HepG2 (cell line): ENCODE results near the gene MDP1. TPM values are rescaled to one million over a fixed set of nuclear protein-coding genes. Genes with fewer than 3 reads are reported as not detected.
A peak's percentile ranks its signal among the peaks of the same experiment; 100 is the strongest.

Experiments used
- ATAC-seq: fragments of 200-7000 bp; cut with Tn5 transposase; 3 replicates; pipeline ENCODE4 v1.9.1; 2020; ENCODE audit warnings: mild to moderate bottlenecking, moderate library complexity
- BruUV-seq: library from RNA; stranded (reverse); fragments of 400-500 nt; replicated peaks from 2 replicates; lab custom pipeline; 2021; lab: Mats Ljungman, UMichigan
- CTCF ChIA-PET: fragments of 300-600 bp; formaldehyde crosslinking; extraction: SDS; loops from one replicate; lab custom pipeline; 2021; ENCODE audit warnings: low total read pairs, inconsistent platforms, low intra/inter-chr PET ratio; lab: Yijun Ruan, JAX
- POLR2A ChIA-PET: fragments of 350-600 bp; sonication (Branson Sonifier 250); formaldehyde crosslinking; loops from one replicate; lab custom pipeline; 2020; ENCODE audit warnings: antibody characterized with exemption, inconsistent platforms; lab: Yijun Ruan, JAX
- DNase-seq: peaks from one replicate; pipeline ENCODE4 v3.0.0-alpha.2; 2015; ENCODE audit warnings: low spot score
- FAIRE-seq: peaks from 3 replicates; lab custom pipeline; 2011; peaks lifted over from hg19 to GRCh38; lab: Jason Lieb, UNC
- H2AFZ ChIP-seq: one replicate; pipeline ENCODE4 v1.6.1; 2011; ENCODE audit warnings: low read length, inconsistent platforms
- H3K27ac ChIP-seq: fragments of 300-600 bp; 3 replicates; pipeline ENCODE4 v1.8.0; 2011; ENCODE audit warnings: mixed run types, mild to moderate bottlenecking, mixed read lengths, low read length, inconsistent platforms; ENCODE audit not compliant: insufficient read depth; ENCODE audit errors: extremely low read length
- H3K27me3 ChIP-seq, 2 experiments: fragments of 200-600 bp in 1 of 2; 2 replicates in 1 of 2; 3 replicates in 1 of 2; pipeline versions ENCODE4 v1.6.0 to v1.8.0; 2011; ENCODE audit warnings: low read length in 2 of 2, mild to moderate bottlenecking in 2 of 2, moderate library complexity in 2 of 2, inconsistent platforms in 1 of 2; ENCODE audit not compliant: insufficient read depth in 2 of 2, control insufficient read depth in 1 of 2
- H3K36me3 ChIP-seq, 2 experiments: fragments of 200-600 bp in 1 of 2; replicated peaks in 1 of 2; 2 replicates in 1 of 2; 3 replicates in 1 of 2; pipeline versions ENCODE4 v1.5.1 to v1.8.0; 2011; ENCODE audit warnings: low read length in 2 of 2, inconsistent platforms in 1 of 2; ENCODE audit not compliant: insufficient read depth in 2 of 2, control insufficient read depth in 1 of 2
- H3K4me1 ChIP-seq: 2 replicates; pipeline ENCODE4 v1.5.1; 2012; ENCODE audit warnings: low read length, inconsistent platforms; ENCODE audit not compliant: insufficient read depth
- H3K4me2 ChIP-seq: 2 replicates; pipeline ENCODE4 v1.6.0; 2011; ENCODE audit warnings: low read depth, low read length, inconsistent platforms
- H3K4me3 ChIP-seq, 3 experiments: fragments of 200-600 bp in 1 of 3; sonication (generic), shearing (Covaris generic) in 1 of 3; replicated peaks in 1 of 3; 2 replicates each; pipeline ENCODE4 v1.5.1; 2011 to 2016; ENCODE audit warnings: low read length in 3 of 3, inconsistent platforms in 2 of 3, low read depth in 2 of 3, mild to moderate bottlenecking in 2 of 3, control low read depth in 1 of 3, mixed read lengths in 1 of 3; ENCODE audit not compliant: insufficient read depth in 1 of 3
- H3K79me2 ChIP-seq: one replicate; pipeline ENCODE4 v1.6.1; 2011; ENCODE audit warnings: low read length, inconsistent platforms; ENCODE audit not compliant: insufficient read depth
- H3K9ac ChIP-seq: 2 replicates; pipeline ENCODE4 v1.6.0; 2011; ENCODE audit warnings: mild to moderate bottlenecking, low read depth, low read length, inconsistent platforms; ENCODE audit not compliant: insufficient read depth
- H3K9me3 ChIP-seq: 2 replicates; pipeline ENCODE4 v1.5.1; 2012; ENCODE audit warnings: mild to moderate bottlenecking, low read length
- H4K20me1 ChIP-seq: 2 replicates; pipeline ENCODE4 v1.6.0; 2011; ENCODE audit warnings: inconsistent platforms, mild to moderate bottlenecking, low read length, moderate library complexity; ENCODE audit not compliant: insufficient read depth
- BRCA1 ChIP-seq: sonication (generic); formaldehyde crosslinking; IDR thresholded peaks from 2 replicates; pipeline ENCODE4 v1.4.0; 2020; ENCODE audit warnings: missing genetic modification reagents
- GABPA ChIP-seq, 2 experiments: IDR thresholded peaks; 2 replicates each; pipeline ENCODE4 v1.6.1; 2011 to 2016; ENCODE audit warnings: low read depth in 2 of 2, low read length in 1 of 2, missing biosample characterization in 1 of 2, missing genetic modification characterization in 1 of 2
- MLXIP ChIP-seq: sonication (generic); formaldehyde crosslinking; IDR thresholded peaks from 2 replicates; pipeline ENCODE4 v1.9.0; 2021; ENCODE audit warnings: missing genetic modification reagents, borderline replicate concordance
- NRL ChIP-seq: sonication (generic); formaldehyde crosslinking; IDR thresholded peaks from 2 replicates; pipeline ENCODE4 v1.5.0; 2020; ENCODE audit warnings: missing genetic modification reagents, mild to moderate bottlenecking, moderate library complexity, borderline replicate concordance
- PAX8 ChIP-seq: sonication (generic); formaldehyde crosslinking; IDR thresholded peaks from 2 replicates; pipeline ENCODE4 v1.8.0; 2022; ENCODE audit warnings: mild to moderate bottlenecking, missing genetic modification reagents, borderline replicate concordance
- REST ChIP-seq, 2 experiments: IDR thresholded peaks; 2 replicates each; pipeline ENCODE4 v1.6.1; 2011 to 2012; ENCODE audit warnings: low read length in 2 of 2, borderline replicate concordance in 1 of 2, low read depth in 1 of 2, mild to moderate bottlenecking in 1 of 2, moderate library complexity in 1 of 2
- TEAD2 ChIP-seq: sonication (generic); formaldehyde crosslinking; IDR thresholded peaks from 2 replicates; pipeline ENCODE4 v1.9.0; 2021; ENCODE audit warnings: missing genetic modification reagents
- ZFP62 ChIP-seq: sonication (generic); formaldehyde crosslinking; IDR thresholded peaks from 2 replicates; pipeline ENCODE4 v1.4.0; 2020; ENCODE audit warnings: missing genetic modification reagents
- ZNF367 ChIP-seq: sonication (generic); formaldehyde crosslinking; IDR thresholded peaks from 2 replicates; pipeline ENCODE4 v1.4.0; 2020; ENCODE audit warnings: missing genetic modification reagents, borderline replicate concordance
- ZNF589 ChIP-seq: sonication (generic); formaldehyde crosslinking; conservative IDR thresholded peaks from 2 replicates; pipeline ENCODE4 v1.8.0; 2022; ENCODE audit warnings: mild to moderate bottlenecking, moderate library complexity, missing genetic modification reagents
- ZNF879 ChIP-seq: sonication (generic); formaldehyde crosslinking; IDR thresholded peaks from 2 replicates; pipeline ENCODE4 v1.8.1; 2023; ENCODE audit warnings: missing genetic modification reagents
- WGBS: methylation state at CpG from one replicate; pipeline ENCODE4 v1.1.6; 2017; ENCODE audit warnings: low lambda C conversion rate; 5-methylcytosine and 5-hydroxymethylcytosine counted together
- in situ Hi-C: cut with HindIII; loops from 2 replicates; pipeline ENCODE4 v1.10.0; 2017; ENCODE audit warnings: low pct_unique_long_range_greater_than_20kb; ENCODE audit not compliant: extremely low pct_ligation_motif_present
- intact Hi-C: fragments of 100-400 bp; cut with micrococcal nuclease; formaldehyde crosslinking; loops from one replicate; pipeline ENCODE4 v1.10.0; 2022; ENCODE audit not compliant: unreplicated experiment
- polyA plus RNA-seq, 8 experiments: library from polyadenylated mRNA; depleted of rRNA in 3 of 8; stranded (reverse) in 7 of 8; unstranded in 1 of 8; fragments of >200 nt; fragmentation: Illumina TruSeq in 4 of 8; extraction: Trizol in 4 of 8; gene quantifications; 2 replicates each; pipeline versions ENCODE4 v1.2.1 to v1.2.3, GENCODE V29; 2011 to 2016; ENCODE audit warnings: low read depth in 4 of 8, missing spikeins in 1 of 8, mixed read lengths in 1 of 8; ENCODE audit not compliant: insufficient read depth in 1 of 8
- total RNA-seq, 5 experiments: library from RNA; depleted of rRNA; stranded (reverse); fragments of >200 nt; fragmentation: Illumina TruSeq; extraction: Trizol; gene quantifications; 2 replicates each; pipeline ENCODE4 v1.2.3, GENCODE V29; 2016; ENCODE audit warnings: low read depth in 1 of 5
- TF ChIP-seq, protein P1 (sequence below): sonication (generic); formaldehyde crosslinking; IDR thresholded peaks from 2 replicates; pipeline ENCODE4 v1.8.0; 2022; ENCODE audit warnings: missing genetic modification reagents, mild to moderate bottlenecking, moderate library complexity, borderline replicate concordance
- TF ChIP-seq, protein P2 (sequence below): sonication (generic); formaldehyde crosslinking; IDR thresholded peaks from 2 replicates; pipeline ENCODE4 v1.5.0; 2020; ENCODE audit warnings: missing genetic modification reagents, mild to moderate bottlenecking, borderline replicate concordance

MDP1 gene
- total and polyA plus RNA-seq, 2 of the 13 experiments (the other 11 are each of a cell fraction or from before 2014, with no cell fraction given): 44.1 to 48.7 TPM

GRCh38 chr14:24251880-24252288 lies 36.0 kb upstream of the MDP1 start:
- Histone ChIP-seq H3K4me2 (peak overlapping the region; percentile 59), H3K27me3 (no peaks in the 10 kb centered on the region), H3K9me3 (no peaks in the 10 kb centered on the region), H4K20me1 (no peaks in the 10 kb centered on the region), H3K9ac (peak overlapping the region; percentile 61), H3K36me3 (peaks cover 0 to 1% of the 10 kb centered on the region in 2 experiments; a peak in 1 of 5 replicates), H3K79me2 (no peaks in the 10 kb centered on the region), H3K4me1 (peaks cover 35% of the 10 kb centered on the region), H3K4me3 (no peak overlapping the region), H3K27ac (peak overlapping the region; percentile 59), H2AFZ (no peak overlapping the region)
- BruUV-seq: no TSS peak
- ATAC-seq: peak; percentile 32
- intact Hi-C loops: loop anchor here (1.0 kb wide), 1 partner anchor 19 kb away; the partner anchor contains the start of gene RABGGTA
- in situ Hi-C loops: no loop called here
- ChIA-PET POLR2A (interaction anchor here (0.6 to 13.2 kb wide), 30 partner anchors 9 to 931 kb away, joined by 3 to 254 read pairs (median 5); partner anchors contain the start of genes CBLN3, CHMP4A, CIDEB and DCAF11), CTCF (interaction anchor here (1.6 kb wide), 1 partner anchor 9 kb away, joined by 5 read pairs; the partner anchor contains the start of gene TINF2)
- WGBS: 100% methylated on average over 1 of the region's 1 CpG
- no peak for FAIRE-seq
- no peak for DNase-seq
- TF ChIP-seq ZFP62 (CRISPR knock-in tag): no peak
- no peak for TF ChIP-seq TEAD2 (CRISPR knock-in tag)
- TF ChIP-seq ZNF367: no peak
- TF ChIP-seq, protein P1, sequence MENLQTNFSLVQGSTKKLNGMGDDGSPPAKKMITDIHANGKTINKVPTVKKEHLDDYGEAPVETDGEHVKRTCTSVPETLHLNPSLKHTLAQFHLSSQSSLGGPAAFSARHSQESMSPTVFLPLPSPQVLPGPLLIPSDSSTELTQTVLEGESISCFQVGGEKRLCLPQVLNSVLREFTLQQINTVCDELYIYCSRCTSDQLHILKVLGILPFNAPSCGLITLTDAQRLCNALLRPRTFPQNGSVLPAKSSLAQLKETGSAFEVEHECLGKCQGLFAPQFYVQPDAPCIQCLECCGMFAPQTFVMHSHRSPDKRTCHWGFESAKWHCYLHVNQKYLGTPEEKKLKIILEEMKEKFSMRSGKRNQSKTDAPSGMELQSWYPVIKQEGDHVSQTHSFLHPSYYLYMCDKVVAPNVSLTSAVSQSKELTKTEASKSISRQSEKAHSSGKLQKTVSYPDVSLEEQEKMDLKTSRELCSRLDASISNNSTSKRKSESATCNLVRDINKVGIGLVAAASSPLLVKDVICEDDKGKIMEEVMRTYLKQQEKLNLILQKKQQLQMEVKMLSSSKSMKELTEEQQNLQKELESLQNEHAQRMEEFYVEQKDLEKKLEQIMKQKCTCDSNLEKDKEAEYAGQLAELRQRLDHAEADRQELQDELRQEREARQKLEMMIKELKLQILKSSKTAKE (CRISPR knock-in tag): no peak
- no peak for TF ChIP-seq MLXIP (CRISPR knock-in tag)
- TF ChIP-seq REST (IDR thresholded peaks at IDR 0.05; ENCODE audit: borderline replicate concordance in 1 of 2, low read depth in 1 of 2, low read length in 2 of 2): no peak
- no peak for TF ChIP-seq ZNF879 (CRISPR knock-in tag)
- TF ChIP-seq GABPA (IDR thresholded peaks at IDR 0.05; ENCODE audit: low read depth, low read length): no peak
- TF ChIP-seq GABPA (CRISPR knock-in tag; IDR thresholded peaks at IDR 0.05; ENCODE audit: low read depth): no peak
- no peak for TF ChIP-seq ZNF589 (CRISPR knock-in tag)
- TF ChIP-seq, protein P2, sequence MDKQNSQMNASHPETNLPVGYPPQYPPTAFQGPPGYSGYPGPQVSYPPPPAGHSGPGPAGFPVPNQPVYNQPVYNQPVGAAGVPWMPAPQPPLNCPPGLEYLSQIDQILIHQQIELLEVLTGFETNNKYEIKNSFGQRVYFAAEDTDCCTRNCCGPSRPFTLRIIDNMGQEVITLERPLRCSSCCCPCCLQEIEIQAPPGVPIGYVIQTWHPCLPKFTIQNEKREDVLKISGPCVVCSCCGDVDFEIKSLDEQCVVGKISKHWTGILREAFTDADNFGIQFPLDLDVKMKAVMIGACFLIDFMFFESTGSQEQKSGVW (CRISPR knock-in tag): no peak
- no peak for TF ChIP-seq PAX8
- TF ChIP-seq BRCA1 (CRISPR knock-in tag): no peak
- no peak for TF ChIP-seq NRL (CRISPR knock-in tag)
